Astrocyte of the cerebellum (primary cell): ENCODE results near the gene TUSC2.

Experiments used
- DNase-seq: peaks from one replicate; pipeline ENCODE4 v3.0.0-alpha.2; 2011; ENCODE audit warnings: low read depth
- H3K4me3 ChIP-seq: 2 replicates; pipeline ENCODE4 v1.5.1; 2011; ENCODE audit warnings: mild to moderate bottlenecking, low read depth, low read length, moderate library complexity
- in situ Hi-C: cut with HindIII; loops from 2 replicates; pipeline ENCODE4 v1.10.0; 2017; ENCODE audit warnings: low sequenced_read_pairs
- TF ChIP-seq, protein P1 (sequence below): IDR thresholded peaks from 2 replicates; pipeline ENCODE4 v1.5.1; 2012; ENCODE audit warnings: low read length, low read depth, moderate library complexity, mild to moderate bottlenecking; ENCODE audit errors: missing control alignments

The TUSC2 gene

GRCh38 chr3:50336452-50337174, 8.6 kb upstream of the TUSC2 start:
- no peak for DNase-seq
- in situ Hi-C loops: no loop called here

DNA sequence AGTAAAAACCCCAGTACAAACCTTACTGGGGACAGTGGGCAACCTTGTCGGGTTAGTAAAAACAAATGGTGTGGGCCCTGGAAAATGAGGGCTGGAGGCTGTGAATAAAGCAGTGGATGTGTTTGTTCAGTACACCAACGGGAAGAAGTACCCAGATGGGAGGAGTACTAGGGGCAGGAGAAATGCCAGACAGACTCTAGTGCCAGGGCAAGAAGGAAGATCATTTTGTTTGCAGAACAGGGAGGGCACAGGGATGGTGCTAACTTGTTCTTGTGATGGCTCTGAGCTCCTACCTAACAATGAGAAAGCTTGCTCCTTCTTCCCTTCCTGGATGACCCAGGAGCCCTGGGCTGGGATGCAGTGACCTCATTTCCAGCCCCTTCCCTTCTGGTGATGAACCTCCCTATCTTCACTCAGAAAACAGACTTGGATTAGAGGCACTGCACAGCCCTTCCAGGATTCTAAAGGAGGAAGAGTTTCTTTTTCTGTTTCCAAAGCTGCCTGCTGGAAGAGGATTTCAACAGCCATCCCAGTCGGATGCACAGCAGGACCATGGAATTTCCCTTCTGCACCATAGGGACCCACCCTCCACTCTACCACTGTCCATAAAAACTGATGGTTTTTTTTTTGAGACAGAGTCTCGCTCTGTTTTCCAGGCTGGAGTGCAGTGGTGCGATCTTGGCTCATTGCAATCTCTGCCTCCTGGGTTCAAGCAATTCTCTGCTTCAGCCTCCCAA, 6.5 kb upstream of the TUSC2 start:
- H3K4me3 ChIP-seq: no peak overlapping the region
- in situ Hi-C loops: loop anchor here (5.0 kb wide), 1 partner anchor 203 kb away; no protein-coding TSS in a partner anchor

More at GRCh38 chr3:50336452-50337174, 8.6 kb upstream of the TUSC2 start:
- TF ChIP-seq, protein P1, sequence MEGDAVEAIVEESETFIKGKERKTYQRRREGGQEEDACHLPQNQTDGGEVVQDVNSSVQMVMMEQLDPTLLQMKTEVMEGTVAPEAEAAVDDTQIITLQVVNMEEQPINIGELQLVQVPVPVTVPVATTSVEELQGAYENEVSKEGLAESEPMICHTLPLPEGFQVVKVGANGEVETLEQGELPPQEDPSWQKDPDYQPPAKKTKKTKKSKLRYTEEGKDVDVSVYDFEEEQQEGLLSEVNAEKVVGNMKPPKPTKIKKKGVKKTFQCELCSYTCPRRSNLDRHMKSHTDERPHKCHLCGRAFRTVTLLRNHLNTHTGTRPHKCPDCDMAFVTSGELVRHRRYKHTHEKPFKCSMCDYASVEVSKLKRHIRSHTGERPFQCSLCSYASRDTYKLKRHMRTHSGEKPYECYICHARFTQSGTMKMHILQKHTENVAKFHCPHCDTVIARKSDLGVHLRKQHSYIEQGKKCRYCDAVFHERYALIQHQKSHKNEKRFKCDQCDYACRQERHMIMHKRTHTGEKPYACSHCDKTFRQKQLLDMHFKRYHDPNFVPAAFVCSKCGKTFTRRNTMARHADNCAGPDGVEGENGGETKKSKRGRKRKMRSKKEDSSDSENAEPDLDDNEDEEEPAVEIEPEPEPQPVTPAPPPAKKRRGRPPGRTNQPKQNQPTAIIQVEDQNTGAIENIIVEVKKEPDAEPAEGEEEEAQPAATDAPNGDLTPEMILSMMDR: no peak
- H3K4me3 ChIP-seq: peak overlapping the region; percentile 74

DNA sequence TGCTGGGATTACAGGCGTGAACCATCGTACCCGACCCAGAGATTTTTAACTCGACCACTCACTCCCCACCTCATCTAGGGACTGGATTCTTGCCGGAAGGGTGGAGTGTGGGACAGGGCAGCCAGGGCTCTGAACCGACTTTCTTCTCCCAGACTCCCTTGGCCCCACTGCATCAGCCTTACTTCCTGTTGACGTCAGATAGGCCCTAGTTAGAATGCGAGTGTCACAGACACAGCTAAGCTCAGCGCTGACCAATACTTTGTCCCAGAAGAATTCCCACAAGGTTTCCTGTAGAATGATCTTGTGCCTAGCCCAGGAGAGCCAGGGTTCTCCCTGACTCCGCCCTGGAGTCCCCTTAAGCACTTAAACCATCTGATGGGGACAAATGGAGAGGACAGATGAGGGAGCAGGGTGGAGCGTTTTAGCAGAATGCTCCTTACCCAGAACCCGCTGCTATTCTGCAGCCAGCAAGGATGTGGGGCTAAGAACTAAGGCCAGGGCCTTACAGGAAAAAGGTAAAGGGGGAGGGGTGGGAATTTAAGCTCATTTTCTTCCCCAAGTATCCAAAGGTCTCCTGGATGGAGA, 5.8 kb upstream of the TUSC2 start:
- no peak for DNase-seq
- in situ Hi-C loops: loop anchor here (5.0 kb wide), 1 partner anchor 203 kb away; no protein-coding TSS in a partner anchor
- TF ChIP-seq, protein P1: no peak
- H3K4me3 ChIP-seq: no peak overlapping the region

More for the DNA sequence above, 6.5 kb upstream of the TUSC2 start:
- TF ChIP-seq, protein P1: no peak
- no peak for DNase-seq

DNA sequence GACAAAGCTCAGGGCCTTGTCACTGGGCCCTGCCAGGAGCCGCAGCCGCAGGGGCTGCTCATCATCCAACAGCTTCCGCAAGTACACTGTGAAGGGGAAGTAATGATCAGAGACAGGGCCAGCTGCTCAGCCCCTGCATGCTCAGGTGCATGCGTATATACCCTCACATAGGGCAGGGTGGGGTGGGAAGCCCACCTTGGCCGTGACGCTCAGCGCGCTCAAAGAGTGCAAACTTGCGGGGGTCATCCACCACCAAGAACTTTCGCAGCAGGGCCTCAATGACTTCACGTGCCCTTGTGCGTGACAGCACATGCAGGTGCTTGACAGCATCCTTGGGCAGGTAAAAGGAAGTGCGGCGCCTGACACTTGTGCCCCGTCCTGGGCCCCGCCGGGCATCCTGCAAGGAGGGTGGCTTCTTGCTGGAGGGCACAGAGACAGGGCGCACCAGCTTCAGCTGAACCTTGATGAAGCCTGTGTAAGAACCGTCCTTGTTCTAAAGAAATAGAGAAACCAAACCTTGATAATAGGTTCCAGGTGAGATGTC, 3.4 kb upstream of the TUSC2 start:
- no peak overlapping the region for H3K4me3 ChIP-seq
- TF ChIP-seq, protein P1: no peak
- in situ Hi-C loops: loop anchor here (5.0 kb wide), 1 partner anchor 206 kb away; no protein-coding TSS in a partner anchor
- no peak for DNase-seq

GRCh38 chr3:50330330-50330729, 2.3 kb upstream of the TUSC2 start:
- TF ChIP-seq, protein P1: no peak
- no peak for DNase-seq
- H3K4me3 ChIP-seq: no peak overlapping the region
- in situ Hi-C loops: loop anchor here (5.0 kb wide), 1 partner anchor 207 kb away; no protein-coding TSS in a partner anchor

- in situ Hi-C loops: no loop called here
- DNase-seq: no peak
- H3K4me3 ChIP-seq: peak overlapping the region; percentile 88
- TF ChIP-seq, protein P1: no peak
Measured at GRCh38 chr3:50327129-50327528, 894 bp downstream of the TUSC2 start.
